ENCODE results near the gene GPR176.
"Not testable (repeated sequence)": the region's sequence is repeated elsewhere in the genome, so short reads cannot be mapped to it uniquely, and the experiment has no call there.

GPR176 gene

GRCh38 chr15:39854161-39854560, 65.9 kb downstream of the GPR176 start:
- no peak for DNase-seq

GRCh38 chr15:39852250-39852649, 67.8 kb downstream of the GPR176 start:
- DNase-seq, result peak; percentile 8

GRCh38 chr15:39851500-39852092, 68.5 kb downstream of the GPR176 start:
- no peak for DNase-seq

GRCh38 chr15:39850436-39850835, 69.6 kb downstream of the GPR176 start:
- DNase-seq, result no peak

- no peak for DNase-seq
Observed at GRCh38 chr15:39846108-39846507, 74.0 kb downstream of the GPR176 start.

GRCh38 chr15:39845582-39845981, 74.5 kb downstream of the GPR176 start:
- DNase-seq, result no peak

- DNase-seq, result no peak
Observed at GRCh38 chr15:39843565-39843964, 76.5 kb downstream of the GPR176 start.

- peak; percentile 13 for DNase-seq
Observed at GRCh38 chr15:39837454-39837853, 82.6 kb downstream of the GPR176 start.

GRCh38 chr15:39835550-39835949, 84.5 kb downstream of the GPR176 start:
- no peak for DNase-seq

GRCh38 chr15:39834256-39834655, 85.8 kb downstream of the GPR176 start:
- no peak for DNase-seq

- no peak for DNase-seq
Observed at GRCh38 chr15:39833515-39833981, 86.5 kb downstream of the GPR176 start.

- no peak for DNase-seq
Observed at GRCh38 chr15:39830166-39830565, 89.9 kb downstream of the GPR176 start.

- no peak for DNase-seq
Observed at GRCh38 chr15:39828374-39828931, 91.6 kb downstream of the GPR176 start.

- no peak for DNase-seq
Observed at GRCh38 chr15:39826975-39827374, 93.1 kb downstream of the GPR176 start.

GRCh38 chr15:39823634-39824033, 96.4 kb downstream of the GPR176 start:
- no peak for DNase-seq

- DNase-seq, result no peak
Observed at GRCh38 chr15:39820050-39820602, 99.9 kb downstream of the GPR176 start.

GRCh38 chr15:39819533-39819932, 100.5 kb downstream of the GPR176 start:
- DNase-seq, result no peak

- no peak for DNase-seq
Observed at GRCh38 chr15:39817892-39818291, 102.2 kb downstream of the GPR176 start.

- DNase-seq, result no peak
Observed at GRCh38 chr15:39814489-39814888, 105.6 kb downstream of the GPR176 start.

GRCh38 chr15:39812651-39813050, 107.4 kb downstream of the GPR176 start:
- DNase-seq, result not testable (repeated sequence)

GRCh38 chr15:39808909-39809308, 111.2 kb downstream of the GPR176 start:
- DNase-seq, result no peak

- no peak for DNase-seq
Observed at GRCh38 chr15:39807791-39808190, 112.3 kb downstream of the GPR176 start.

GRCh38 chr15:39804026-39804425, 116.0 kb downstream of the GPR176 start:
- DNase-seq, result peak; percentile 21

- peak; percentile 37 for DNase-seq
Observed at GRCh38 chr15:39803016-39803415, 117.0 kb downstream of the GPR176 start.

Data from OCI-M1 (cell line).